Myometrial cell (primary cell): ENCODE results near the gene SCYGR1. TPM values are rescaled to one million over a fixed set of nuclear protein-coding genes. Genes with fewer than 3 reads are reported as not detected.

Source experiments
- total RNA-seq: library from RNA; depleted of rRNA; stranded (reverse); fragments of >200 nt; gene quantifications from 2 replicates; pipeline ENCODE4 v1.2.3, GENCODE V29; 2015

SCYGR1 gene
- total RNA-seq: not detected in 2 replicates

DNA sequence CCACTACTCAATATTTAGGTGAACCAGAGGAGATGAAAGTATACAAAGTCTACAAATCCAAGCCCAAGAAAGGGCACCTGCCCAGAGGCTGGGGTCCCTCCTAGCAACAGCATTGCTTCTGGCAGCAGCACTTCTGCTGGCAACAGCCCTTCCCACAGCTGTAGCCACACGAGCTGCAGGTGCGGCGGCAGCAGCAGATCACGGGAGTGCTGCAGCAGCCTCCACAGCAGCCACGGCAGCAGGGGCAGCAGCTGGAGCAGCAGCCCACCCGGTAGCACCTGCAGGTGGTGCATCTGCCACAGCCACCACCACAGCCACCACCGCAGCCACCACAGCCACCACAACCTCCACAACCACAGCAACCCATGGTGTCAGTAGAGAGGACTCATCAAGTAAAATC lies at the start of gene SCYGR1:
Gene SCYGR1, minus strand, starts transcription at position 367 of the 400 bp plus-strand sequence. Its CDS starts 0 bp downstream, at position 367.

GRCh38 chr2:227379095-227379494 lies 8.7 kb downstream of the SCYGR1 start, which contains the start of gene TM4SF20:
Gene TM4SF20 (minus strand): TSS chr2:227379306. CDS start chr2:227379268, 38 bp downstream.

Other genes starting within 250 kb of the SCYGR1 start
- not detected in 2 replicates for gene COL4A4, start 223.7 kb downstream of the SCYGR1 start, total RNA-seq
- not detected in 2 replicates for gene COL4A3, start 223.3 kb downstream of the SCYGR1 start, total RNA-seq
- gene MFF, start 62.7 kb downstream of the SCYGR1 start, total RNA-seq: 77.0 and 81.0 TPM in 2 replicates
- gene TM4SF20, start 8.6 kb downstream of the SCYGR1 start, total RNA-seq: not detected in 2 replicates
- 67.7 and 71.4 TPM in 2 replicates for gene AGFG1, start 84.2 kb upstream of the SCYGR1 start, total RNA-seq
- gene SCYGR2, start 210.9 kb upstream of the SCYGR1 start, total RNA-seq: not detected in 2 replicates
- gene SCYGR3, start 226.9 kb upstream of the SCYGR1 start, total RNA-seq: not detected in 2 replicates
- not detected in 2 replicates for gene SCYGR4, start 229.5 kb upstream of the SCYGR1 start, total RNA-seq